Hepatocyte (in vitro differentiated cells): ENCODE measurements around the gene FBLN1.

Source experiments
- CTCF ChIP-seq: fragments of 200-600 bp; sonication (generic); IDR thresholded peaks from 2 replicates; pipeline ENCODE4 v1.5.1; 2016; ENCODE audit warnings: antibody characterized with exemption, mild to moderate bottlenecking; ENCODE audit not compliant: poor library complexity
- EZH2 ChIP-seq: fragments of 200-600 bp; sonication (generic); IDR thresholded peaks from 2 replicates; pipeline ENCODE4 v1.6.1; 2016; ENCODE audit warnings: antibody characterized with exemption, mild to moderate bottlenecking, borderline replicate concordance
- EZH2phosphoT487 ChIP-seq: fragments of 200-600 bp; sonication (generic); IDR thresholded peaks from one replicate; pipeline ENCODE4 v1.6.1; 2018; ENCODE audit warnings: antibody characterized with exemption, mild to moderate bottlenecking, low read depth, moderate library complexity; ENCODE audit not compliant: unreplicated experiment, severe bottlenecking

DNA sequence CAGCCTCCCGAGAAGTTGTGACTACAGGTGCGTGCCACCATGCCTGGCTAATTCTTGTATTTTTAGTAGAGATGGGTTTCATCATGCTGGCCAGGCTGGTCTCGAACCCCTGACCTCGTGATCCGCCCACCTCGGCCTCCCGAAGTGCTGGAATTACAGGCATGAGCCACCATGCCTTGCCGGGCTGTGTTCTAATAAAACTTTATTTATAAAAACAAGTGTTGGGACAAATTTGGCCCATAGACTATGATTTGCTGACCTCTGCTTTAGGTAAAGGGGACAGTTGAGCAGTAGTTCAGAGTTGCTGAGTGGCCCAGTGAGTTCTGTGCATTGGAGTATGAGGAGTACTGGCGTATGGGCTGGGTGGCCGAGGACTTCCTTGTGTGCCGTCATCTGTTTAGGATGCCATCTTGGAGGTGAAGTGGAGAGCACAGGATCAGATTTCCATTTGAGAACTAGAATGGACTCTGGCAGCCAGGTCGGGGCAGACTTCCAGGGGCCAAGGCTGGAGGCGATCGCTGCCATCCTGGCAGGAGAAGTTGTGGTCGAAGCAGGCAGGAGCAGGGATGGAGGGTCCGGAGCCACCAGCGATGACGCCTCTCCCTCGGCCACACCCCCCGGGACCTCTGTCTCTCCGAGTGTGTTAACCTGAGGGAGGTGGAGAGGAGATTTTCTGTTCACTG, 43.8 kb downstream of the FBLN1 start:
- TF ChIP-seq CTCF (no peak), EZH2phosphoT487 (no peak), EZH2 (no peak)
